ENCODE measurements around the gene SETBP1. TPM values are rescaled to one million over a fixed set of nuclear protein-coding genes. Genes with fewer than 3 reads are reported as not detected.

SETBP1 gene
- total and polyA plus RNA-seq, 2 of the 8 experiments (the other 6 are each of a cell fraction or from before 2014, with no cell fraction given) = 2.0 to 6.5 TPM

DNA sequence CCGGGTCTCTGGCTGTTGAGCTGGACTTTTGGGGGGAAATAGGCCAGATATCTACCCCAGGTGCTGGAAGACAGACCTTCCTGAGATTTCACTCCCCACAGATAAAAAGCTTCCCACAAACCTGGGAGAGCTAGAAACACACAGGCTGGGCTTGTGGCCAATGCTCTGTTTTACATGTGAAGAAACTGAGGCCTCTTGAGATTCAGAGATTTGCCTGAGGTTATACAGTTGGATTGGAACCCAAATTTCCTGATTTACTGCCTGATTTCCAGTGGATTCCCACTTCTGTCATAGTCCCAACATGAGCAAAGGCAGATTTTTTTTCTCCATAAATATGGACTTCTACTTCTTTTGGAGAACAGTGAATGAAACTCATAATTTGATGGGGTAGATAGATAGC is 360.2 kb downstream of the SETBP1 start:
- no peak overlapping the region for H2BK20ac ChIP-seq (ENCODE audit: low read length)
- no peak overlapping the region for H2AFZ ChIP-seq (ENCODE audit: low read length)
- H3K4ac ChIP-seq (replicated peaks; ENCODE audit: insufficient read length, low read depth, low read length) = no peak overlapping the region
- H4K91ac ChIP-seq (replicated peaks; ENCODE audit: insufficient read length, low read length) = no peak overlapping the region
- no peak overlapping the region for H4K5ac ChIP-seq (ENCODE audit: insufficient read length, low read depth, low read length)
- no peaks in the 10 kb centered on the region for H3K36me3 ChIP-seq (ENCODE audit: control insufficient read depth in 2 of 4, insufficient read depth in 4 of 4, low read length in 3 of 4)
- FAIRE-seq (no peak), DNase-seq (ENCODE audit: low read depth in 1 of 2, low spot score in 2 of 2) (no peak)
- H3K4me3 ChIP-seq (ENCODE audit: extremely low read depth in 1 of 4, insufficient read depth in 2 of 4, low read depth in 3 of 4, low read length in 4 of 4) = no peak overlapping the region
- no peaks in the 10 kb centered on the region for H3K9me3 ChIP-seq (ENCODE audit: insufficient read depth in 2 of 2, low read depth in 1 of 2, low read length in 1 of 2)
- no peaks in the 10 kb centered on the region for H3K4me1 ChIP-seq (replicated peaks in 1 of 4; ENCODE audit: control insufficient read depth in 3 of 4, insufficient read depth in 4 of 4, low read length in 3 of 4)
- H3K56ac ChIP-seq (replicated peaks; ENCODE audit: insufficient read length, low read depth, low read length) = no peak overlapping the region
- no peak overlapping the region for H2AK5ac ChIP-seq (ENCODE audit: low read depth, low read length)
- H2BK12ac ChIP-seq (ENCODE audit: low read depth, low read length) = no peak overlapping the region
- ChIA-PET POLR2A (ENCODE audit: partially characterized antibody) (no interaction called here), CTCF (ENCODE audit: partially characterized antibody) (interaction anchor here (0.6 kb wide), 1 partner anchor 75 kb away, joined by 3 read pairs; no protein-coding TSS in a partner anchor)
- H3K4me2 ChIP-seq (ENCODE audit: insufficient read depth in 1 of 2, low read depth in 2 of 2, low read length in 2 of 2) = no peak overlapping the region
- WGBS, 2 experiments (ENCODE audit: extremely low coverage in 1 of 2, insufficient coverage in 1 of 2, insufficient read length in 1 of 2, insufficient replicate concordance in 2 of 2, low coverage in 1 of 2, low lambda C conversion rate in 2 of 2, missing lambda C conversion rate in 1 of 2) = 89% methylated on average over 1 of the region's 1 CpG; no CpG with 5 or more reads in 1 of the 2 experiments
- H3K27me3 ChIP-seq (replicated peaks in 1 of 4; ENCODE audit: control insufficient read depth in 3 of 4, extremely low read depth in 1 of 4, insufficient read depth in 3 of 4, low read length in 3 of 4) = no peaks in the 10 kb centered on the region
- no peak overlapping the region for H2BK5ac ChIP-seq (ENCODE audit: low read depth, low read length)
- H3K23ac ChIP-seq (ENCODE audit: insufficient read length) = no peak overlapping the region
- no peak overlapping the region for H3K14ac ChIP-seq (ENCODE audit: insufficient read length)
- H3K23me2 ChIP-seq (ENCODE audit: low read depth, low read length) = no peaks in the 10 kb centered on the region; the same call in 1 of the 2 replicates
- no peaks in the 10 kb centered on the region for H3K79me1 ChIP-seq (ENCODE audit: low read depth, low read length)
- no peak overlapping the region for H3K27ac ChIP-seq (ENCODE audit: low read depth, low read length)
- H2BK15ac ChIP-seq (ENCODE audit: low read length) = no peak overlapping the region
- no peak overlapping the region for H2BK120ac ChIP-seq (replicated peaks; ENCODE audit: low read depth, low read length)
- no peak overlapping the region for H3K9ac ChIP-seq (replicated peaks in 1 of 4; ENCODE audit: extremely low read depth in 1 of 4, low read depth in 3 of 4, low read length in 3 of 4)
- H4K20me1 ChIP-seq (replicated peaks in 1 of 2; ENCODE audit: control insufficient read depth in 1 of 2, insufficient read depth in 2 of 2, low read length in 2 of 2) = no peaks in the 10 kb centered on the region
- no peak overlapping the region for H4K8ac ChIP-seq (ENCODE audit: extremely low read depth, insufficient read depth, low read length)
- no peak overlapping the region for H3K18ac ChIP-seq (ENCODE audit: extremely low read depth, low read length)
- H3K79me2 ChIP-seq (ENCODE audit: control insufficient read depth in 1 of 2, insufficient read depth in 2 of 2, low read length in 2 of 2) = no peaks in the 10 kb centered on the region

Measured in H1 (cell line).